CD4-positive, alpha-beta T cell (primary cell): ENCODE measurements around the gene EGF. TPM values are rescaled to one million over a fixed set of nuclear protein-coding genes. Genes with fewer than 3 reads are reported as not detected.

ENCODE experiments used
- ATAC-seq: fragments of 200-7000 bp; cut with Tn5 transposase; one replicate; pipeline ENCODE4 v1.10.0; 2022; ENCODE audit warnings: mild to moderate bottlenecking; ENCODE audit not compliant: poor library complexity
- CTCF ChIA-PET: fragments of 350-600 bp; sonication (Branson Sonifier 250); formaldehyde crosslinking; loops from one replicate; lab custom pipeline; 2021; ENCODE audit warnings: antibody characterized with exemption, inconsistent platforms; lab: Charles Lee
- POLR2A ChIA-PET: fragments of 350-600 bp; sonication (Branson Sonifier 250); formaldehyde crosslinking; loops from one replicate; lab custom pipeline; 2021; ENCODE audit warnings: antibody characterized with exemption, inconsistent platforms; lab: Charles Lee
- DNase-seq, 14 experiments: peaks; one replicate each; pipeline ENCODE4 v3.0.0-alpha.2; 2013 to 2020; ENCODE audit warnings: mixed read lengths in 2 of 14
- H3K27ac ChIP-seq, 2 donors: one replicate each; pipeline versions ENCODE4 v1.5.1 to v1.7.0; 2013; ENCODE audit warnings: low read length in 2 of 2, low read depth in 1 of 2, mild to moderate bottlenecking in 1 of 2
- H3K27me3 ChIP-seq, 2 experiments: 1 replicate in 1 of 2; 2 replicates in 1 of 2; pipeline versions ENCODE4 v1.6.1 to v1.7.0; 2013; ENCODE audit warnings: low read length in 2 of 2, control low read depth in 1 of 2, mild to moderate bottlenecking in 1 of 2, moderate library complexity in 1 of 2; ENCODE audit not compliant: insufficient read depth in 2 of 2, control insufficient read depth in 1 of 2
- H3K36me3 ChIP-seq: one replicate; pipeline ENCODE4 v1.6.1; 2013; ENCODE audit warnings: low read length, control low read depth; ENCODE audit not compliant: insufficient read depth
- H3K4me1 ChIP-seq: one replicate; pipeline ENCODE4 v1.6.1; 2013; ENCODE audit warnings: low read length, control low read depth; ENCODE audit not compliant: insufficient read depth
- H3K4me3 ChIP-seq: one replicate; pipeline ENCODE4 v1.5.1; 2013; ENCODE audit warnings: mild to moderate bottlenecking, low read length, moderate library complexity
- H3K9me3 ChIP-seq, 2 experiments: 1 replicate in 1 of 2; 2 replicates in 1 of 2; pipeline versions ENCODE4 v1.6.1 to v1.7.0; 2013; ENCODE audit warnings: low read length in 2 of 2, mild to moderate bottlenecking in 2 of 2, control low read depth in 1 of 2, moderate library complexity in 1 of 2; ENCODE audit not compliant: control insufficient read depth in 1 of 2, insufficient read depth in 1 of 2
- H3K27ac Mint-ChIP-seq: one replicate; pipeline ENCODE4 v1.8.0; 2020; ENCODE audit warnings: mixed read lengths
- H3K27me3 Mint-ChIP-seq: one replicate; pipeline ENCODE4 v1.8.0; 2021; ENCODE audit warnings: mixed read lengths
- H3K36me3 Mint-ChIP-seq: one replicate; pipeline ENCODE4 v1.8.0; 2021; ENCODE audit warnings: low read depth, mixed read lengths
- H3K4me1 Mint-ChIP-seq: one replicate; pipeline ENCODE4 v1.8.0; 2021; ENCODE audit warnings: low read depth, mixed read lengths
- H3K4me3 Mint-ChIP-seq: one replicate; pipeline ENCODE4 v1.8.0; 2020; ENCODE audit warnings: mild to moderate bottlenecking, mixed read lengths
- H3K9me3 Mint-ChIP-seq: one replicate; pipeline ENCODE4 v1.8.0; 2020; ENCODE audit warnings: mixed read lengths
- CTCF ChIP-seq: fragments of 200-600 bp; IDR thresholded peaks from one replicate; pipeline ENCODE4 v1.8.0; 2022; ENCODE audit warnings: antibody characterized with exemption, mild to moderate bottlenecking
- intact Hi-C, 2 experiments: fragments of 100-400 bp; cut with DNase I in 1 of 2; cut with micrococcal nuclease in 1 of 2; formaldehyde crosslinking; loops; one replicate each; pipeline versions ENCODE4 v1.15.1 to v1.9.0; 2023 to 2025; cut with DNase I, micrococcal nuclease
- total RNA-seq, 174 experiments: library from RNA in 2 of 174; stranded (reverse) in 2 of 174; gene quantifications; one replicate each; pipeline ENCODE4 v1.2.3 and lab custom pipeline; 2021 to 2026

EGF gene
- total RNA-seq, 2 experiments from 2014 or later = not detected

GRCh38 chr4:110061076-110061475 is 148.4 kb downstream of the EGF start:
- no peak for DNase-seq
- no peak overlapping the region for H3K27ac ChIP-seq
- no peaks in the 10 kb centered on the region for H3K27me3 ChIP-seq
- ATAC-seq = no peak
- Mint-ChIP-seq H3K4me1 (peaks cover 26% of the 10 kb centered on the region), H3K36me3 (no peaks in the 10 kb centered on the region), H3K4me3 (no peak overlapping the region), H3K27ac (no peak overlapping the region), H3K9me3 (no peaks in the 10 kb centered on the region), H3K27me3 (no peaks in the 10 kb centered on the region)
- no peak for TF ChIP-seq CTCF
- POLR2A ChIA-PET = no interaction called here
- CTCF ChIA-PET = interaction anchor here (3.6 kb wide), 1 partner anchor 11 kb away, joined by 12 read pairs; no protein-coding TSS in a partner anchor
- H3K4me3 ChIP-seq = no peak overlapping the region
- H3K36me3 ChIP-seq = no peaks in the 10 kb centered on the region
- no peaks in the 10 kb centered on the region for H3K9me3 ChIP-seq
- peaks cover 11% of the 10 kb centered on the region for H3K4me1 ChIP-seq
- intact Hi-C loops = no loop called here

Other genes starting within 250 kb of the EGF start
- 1 to 10 TPM; 5.4 to 5.5 TPM for gene CASP6, start 209.4 kb upstream of the EGF start, total RNA-seq
- 10 to 100 TPM in 1 of 2 experiments, 1 to 10 TPM in 1; 9.6 to 10.5 TPM for gene PLA2G12A, start 182.8 kb upstream of the EGF start, total RNA-seq
- gene CFI, start 110.9 kb upstream of the EGF start, total RNA-seq = not detected
- gene GAR1, start 97.1 kb upstream of the EGF start, total RNA-seq = 1 to 10 TPM; 8.4 to 9.6 TPM
- gene RRH, start 84.9 kb upstream of the EGF start, total RNA-seq = not detected
- gene LRIT3, start 64.8 kb upstream of the EGF start, total RNA-seq = under 1 TPM in 1 of 2 experiments, not detected in 1; 0.14 TPM